PC-9 (cell line): ENCODE results near the gene FDPS. TPM values are rescaled to one million over a fixed set of nuclear protein-coding genes. Genes with fewer than 3 reads are reported as not detected.

Experiments
- BruUV-seq: library from RNA; stranded (reverse); fragments of 400-500 nt; replicated peaks from 2 replicates; lab custom pipeline; 2021; lab: Mats Ljungman, UMichigan
- CTCF ChIA-PET: fragments of 300-600 bp; sonication (Branson Sonifier 250); formaldehyde crosslinking; loops from one replicate; lab custom pipeline; 2022; ENCODE audit warnings: antibody characterized with exemption; lab: Charles Lee
- POLR2A ChIA-PET: fragments of 300-600 bp; sonication (Branson Sonifier 250); formaldehyde crosslinking; loops from one replicate; lab custom pipeline; 2022; ENCODE audit warnings: antibody characterized with exemption; ENCODE audit not compliant: unreplicated experiment; lab: Charles Lee
- DNase-seq, 2 experiments: peaks; one replicate each; pipeline versions ENCODE4 v3.0.0 to v3.0.0-alpha.2; 2015 to 2022; ENCODE audit warnings: mixed read lengths in 1 of 2
- H2AFZ ChIP-seq: fragments of 200-600 bp; sonication (generic); 2 replicates; pipeline ENCODE4 v1.8.1; 2017; ENCODE audit warnings: antibody characterized with exemption
- H3F3A ChIP-seq: fragments of 200-600 bp; sonication (generic); 2 replicates; pipeline ENCODE4 v1.8.1; 2017; ENCODE audit warnings: antibody characterized with exemption, mild to moderate bottlenecking, low read depth; ENCODE audit not compliant: insufficient read depth
- H3K27ac ChIP-seq: fragments of 200-600 bp; sonication (generic); 2 replicates; pipeline ENCODE4 v1.6.1; 2016; ENCODE audit warnings: mixed run types
- H3K27me3 ChIP-seq: fragments of 200-600 bp; sonication (generic); 2 replicates; pipeline ENCODE4 v1.6.1; 2016; ENCODE audit warnings: low read depth, mixed run types; ENCODE audit not compliant: insufficient read depth
- H3K36me3 ChIP-seq: fragments of 200-600 bp; sonication (generic); 2 replicates; pipeline ENCODE4 v1.6.1; 2016; ENCODE audit warnings: low read depth, mixed run types
- H3K4me1 ChIP-seq: fragments of 200-600 bp; sonication (generic); replicated peaks from 2 replicates; pipeline ENCODE4 v1.6.1; 2016; ENCODE audit warnings: mixed run types; ENCODE audit not compliant: insufficient read depth
- H3K4me2 ChIP-seq: fragments of 200-600 bp; sonication (generic); 2 replicates; pipeline ENCODE4 v1.6.1; 2017; ENCODE audit warnings: mixed run types
- H3K4me3 ChIP-seq: fragments of 200-600 bp; sonication (generic); 2 replicates; pipeline ENCODE4 v1.6.1; 2016; ENCODE audit warnings: mixed run types
- H3K79me2 ChIP-seq: fragments of 200-600 bp; sonication (generic); 2 replicates; pipeline ENCODE4 v1.6.1; 2017; ENCODE audit warnings: low read depth, mixed run types
- H3K9me2 ChIP-seq: fragments of 200-600 bp; sonication (generic); 2 replicates; pipeline ENCODE4 v1.8.1; 2017; ENCODE audit warnings: mild to moderate bottlenecking; ENCODE audit not compliant: insufficient read depth
- H3K9me3 ChIP-seq: fragments of 200-600 bp; sonication (generic); 2 replicates; pipeline ENCODE4 v1.8.1; 2016; ENCODE audit warnings: low read depth; ENCODE audit not compliant: insufficient read depth
- H4K20me1 ChIP-seq: fragments of 200-600 bp; sonication (generic); 2 replicates; pipeline ENCODE4 v1.8.1; 2017; ENCODE audit not compliant: insufficient read depth
- EZH2 ChIP-seq: fragments of 200-600 bp; sonication (generic); IDR thresholded peaks from 2 replicates; pipeline ENCODE4 v1.8.0; 2017; ENCODE audit warnings: antibody characterized with exemption, low read depth
- intact Hi-C: fragments of 100-400 bp; cut with micrococcal nuclease; formaldehyde crosslinking; loops from one replicate; pipeline ENCODE4 v1.10.0; 2022; ENCODE audit not compliant: unreplicated experiment
- total RNA-seq: library from RNA; stranded (reverse); gene quantifications from 2 replicates; pipeline ENCODE4 v1.2.3, GENCODE V29; 2021
- TF ChIP-seq, protein P1 (sequence below): fragments of 200-600 bp; sonication (generic); conservative IDR thresholded peaks from 2 replicates; pipeline ENCODE4 v1.6.1; 2017; ENCODE audit warnings: mixed run types, antibody characterized with exemption, mild to moderate bottlenecking, moderate library complexity

The FDPS gene
- total RNA-seq, 1 experiment from 2014 or later, result 568 TPM

DNA sequence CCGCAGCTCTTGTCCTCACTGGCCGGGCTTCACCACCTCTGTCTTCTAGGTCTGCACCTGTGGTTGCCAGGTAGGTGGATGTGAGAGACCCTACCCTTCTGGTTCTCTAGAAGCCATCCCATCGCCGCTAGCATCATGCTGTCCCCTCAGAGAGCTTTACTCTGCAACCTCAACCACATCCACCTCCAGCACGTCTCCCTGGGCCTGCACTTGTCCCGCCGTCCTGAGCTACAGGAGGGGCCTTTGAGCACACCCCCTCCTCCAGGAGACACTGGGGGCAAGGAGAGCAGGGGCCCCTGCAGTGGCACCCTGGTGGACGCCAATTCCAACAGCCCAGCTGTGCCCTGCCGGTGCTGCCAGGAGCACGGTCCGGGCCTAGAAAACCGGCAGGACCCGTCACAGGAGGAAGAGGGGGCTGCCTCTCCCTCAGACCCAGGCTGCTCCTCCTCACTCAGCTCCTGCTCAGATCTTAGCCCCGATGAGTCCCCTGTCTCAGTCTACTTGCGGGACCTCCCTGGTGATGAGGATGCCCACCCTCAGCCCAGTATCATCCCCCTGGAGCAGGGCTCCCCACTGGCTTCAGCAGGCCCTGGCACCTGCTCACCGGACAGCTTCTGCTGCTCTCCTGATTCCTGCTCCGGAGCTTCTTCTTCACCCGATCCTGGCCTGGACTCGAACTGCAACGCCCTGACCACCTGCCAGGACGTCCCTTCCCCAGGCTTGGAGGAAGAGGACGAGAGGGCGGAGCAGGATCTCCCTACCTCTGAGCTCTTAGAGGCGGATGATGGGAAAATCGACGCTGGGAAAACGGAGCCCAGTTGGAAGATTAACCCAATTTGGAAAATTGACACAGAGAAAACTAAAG is 13.2 kb downstream of the FDPS start:
- peaks cover 48% of the 10 kb centered on the region for H3F3A ChIP-seq
- H3K9me3 ChIP-seq, result no peaks in the 10 kb centered on the region; the same call in 1 of the 2 replicates
- intact Hi-C loops, result loop anchor here (2.0 to 5.0 kb wide), 6 partner anchors 45 to 350 kb away; partner anchors contain the start of genes CKS1B, HCN3, KRTCAP2 and SCAMP3
- H3K27me3 ChIP-seq, result no peaks in the 10 kb centered on the region
- H2AFZ ChIP-seq, result no peak overlapping the region
- no peaks in the 10 kb centered on the region for H3K9me2 ChIP-seq
- ChIA-PET CTCF (interaction anchor here (0.6 kb wide), 1 partner anchor 352 kb away, joined by 3 read pairs; no protein-coding TSS in a partner anchor), POLR2A (interaction anchor here (0.6 to 0.7 kb wide), 2 partner anchors 78 to 383 kb away, joined by 3 to 6 read pairs; no protein-coding TSS in a partner anchor)
- peak overlapping the region; percentile 96; the same call in 1 of the 2 replicates for H3K4me3 ChIP-seq
- H4K20me1 ChIP-seq, result no peaks in the 10 kb centered on the region; the same call in none of the 2 replicates
- H3K36me3 ChIP-seq, result no peaks in the 10 kb centered on the region
- 0 out of 2 replicates have a peak, but pooled peaks cover 4% of the 10 kb centered on the region for H3K79me2 ChIP-seq
- no peak for DNase-seq
- TSS peak; percentile 22 for BruUV-seq
- H3K4me2 ChIP-seq, result peak overlapping the region; percentile 98
- H3K27ac ChIP-seq, result no peak overlapping the region
- H3K4me1 ChIP-seq, result peaks cover 9% of the 10 kb centered on the region; the same call in 1 of the 2 replicates
- TF ChIP-seq EZH2, result no peak
- TF ChIP-seq, protein P1, sequence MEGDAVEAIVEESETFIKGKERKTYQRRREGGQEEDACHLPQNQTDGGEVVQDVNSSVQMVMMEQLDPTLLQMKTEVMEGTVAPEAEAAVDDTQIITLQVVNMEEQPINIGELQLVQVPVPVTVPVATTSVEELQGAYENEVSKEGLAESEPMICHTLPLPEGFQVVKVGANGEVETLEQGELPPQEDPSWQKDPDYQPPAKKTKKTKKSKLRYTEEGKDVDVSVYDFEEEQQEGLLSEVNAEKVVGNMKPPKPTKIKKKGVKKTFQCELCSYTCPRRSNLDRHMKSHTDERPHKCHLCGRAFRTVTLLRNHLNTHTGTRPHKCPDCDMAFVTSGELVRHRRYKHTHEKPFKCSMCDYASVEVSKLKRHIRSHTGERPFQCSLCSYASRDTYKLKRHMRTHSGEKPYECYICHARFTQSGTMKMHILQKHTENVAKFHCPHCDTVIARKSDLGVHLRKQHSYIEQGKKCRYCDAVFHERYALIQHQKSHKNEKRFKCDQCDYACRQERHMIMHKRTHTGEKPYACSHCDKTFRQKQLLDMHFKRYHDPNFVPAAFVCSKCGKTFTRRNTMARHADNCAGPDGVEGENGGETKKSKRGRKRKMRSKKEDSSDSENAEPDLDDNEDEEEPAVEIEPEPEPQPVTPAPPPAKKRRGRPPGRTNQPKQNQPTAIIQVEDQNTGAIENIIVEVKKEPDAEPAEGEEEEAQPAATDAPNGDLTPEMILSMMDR, result no peak

DNA sequence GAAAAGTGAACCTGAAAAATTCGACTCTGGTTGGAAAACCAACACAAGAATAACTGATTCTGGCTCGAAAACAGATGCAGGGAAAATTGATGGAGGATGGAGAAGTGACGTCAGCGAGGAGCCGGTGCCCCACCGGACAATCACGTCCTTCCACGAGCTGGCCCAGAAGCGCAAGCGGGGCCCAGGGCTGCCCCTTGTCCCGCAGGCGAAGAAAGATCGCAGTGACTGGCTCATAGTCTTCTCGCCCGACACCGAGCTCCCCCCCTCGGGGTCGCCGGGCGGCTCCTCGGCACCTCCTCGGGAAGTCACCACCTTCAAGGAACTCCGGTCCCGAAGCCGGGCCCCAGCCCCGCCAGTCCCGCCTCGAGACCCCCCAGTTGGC is 13.9 kb downstream of the FDPS start:
- H3K4me3 ChIP-seq, result peak overlapping the region; percentile 96; the same call in 1 of the 2 replicates
- no peak overlapping the region for H2AFZ ChIP-seq
- no TSS peak for BruUV-seq
- no peak overlapping the region for H3K27ac ChIP-seq
- ChIA-PET POLR2A (interaction anchor here (0.6 kb wide), 1 partner anchor 383 kb away, joined by 3 read pairs; no protein-coding TSS in a partner anchor), CTCF (interaction anchor here (0.6 kb wide), 1 partner anchor 352 kb away, joined by 3 read pairs; no protein-coding TSS in a partner anchor)
- no peaks in the 10 kb centered on the region; the same call in none of the 2 replicates for H4K20me1 ChIP-seq
- intact Hi-C loops, result loop anchor here (2.0 to 5.0 kb wide), 6 partner anchors 46 to 350 kb away; partner anchors contain the start of genes CKS1B, HCN3, KRTCAP2 and SCAMP3
- H3K9me3 ChIP-seq, result no peaks in the 10 kb centered on the region
- DNase-seq, result no peak
- no peaks in the 10 kb centered on the region for H3K9me2 ChIP-seq
- no peaks in the 10 kb centered on the region for H3K27me3 ChIP-seq
- H3F3A ChIP-seq, result peaks cover 41% of the 10 kb centered on the region
- no peak for TF ChIP-seq EZH2
- peaks cover 9% of the 10 kb centered on the region; the same call in 1 of the 2 replicates for H3K4me1 ChIP-seq
- H3K4me2 ChIP-seq, result peak overlapping the region; percentile 98
- H3K79me2 ChIP-seq, result 0 out of 2 replicates have a peak, but pooled peaks cover 4% of the 10 kb centered on the region
- H3K36me3 ChIP-seq, result no peaks in the 10 kb centered on the region

DNA sequence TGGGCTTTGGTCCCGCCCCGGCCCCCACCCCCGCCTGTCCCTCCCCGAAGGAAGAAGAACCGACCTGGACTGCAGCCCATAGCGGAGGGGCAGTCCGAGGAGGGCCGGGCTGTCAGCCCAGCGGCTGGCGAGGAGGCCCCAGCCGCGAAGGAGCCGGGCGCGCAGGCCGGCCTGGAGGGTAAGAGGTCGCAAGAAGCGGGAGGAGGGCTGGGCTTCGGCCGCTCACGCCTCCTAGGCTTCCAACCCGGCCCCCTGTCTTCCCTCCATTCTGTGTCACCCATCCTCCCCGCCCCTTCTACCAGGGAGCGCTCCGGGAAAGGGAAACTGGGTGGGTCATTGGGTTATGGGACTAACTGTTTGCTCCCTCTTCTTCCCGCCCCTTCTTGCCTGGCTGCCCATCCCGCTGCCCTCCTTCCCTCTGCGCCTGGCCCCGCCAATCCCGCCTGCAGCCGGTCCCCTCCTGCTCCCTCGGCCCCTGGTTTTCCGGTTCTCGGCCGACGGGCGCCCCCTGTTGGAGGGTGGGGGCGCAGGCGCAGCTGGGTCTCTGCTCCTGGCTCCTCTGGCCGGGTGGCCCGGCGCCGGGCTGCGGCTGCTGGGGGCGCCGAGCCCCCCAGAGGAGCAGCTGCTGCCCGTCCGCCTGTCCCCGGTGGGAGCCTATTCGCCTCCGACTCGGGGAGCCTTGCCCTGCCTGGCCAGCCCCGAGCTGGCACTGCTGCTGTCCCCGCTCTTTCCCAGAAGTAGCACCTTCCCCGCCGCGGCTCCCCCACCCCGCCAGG is 14.5 kb downstream of the FDPS start:
- Histone ChIP-seq H3K9me2 (no peaks in the 10 kb centered on the region), H4K20me1 (no peaks in the 10 kb centered on the region; the same call in none of the 2 replicates), H3K4me3 (peak overlapping the region; percentile 96), H3K27me3 (no peaks in the 10 kb centered on the region), H3K9me3 (no peaks in the 10 kb centered on the region), H3K4me1 (peaks cover 9% of the 10 kb centered on the region; the same call in 1 of the 2 replicates), H3K79me2 (0 out of 2 replicates have a peak, but pooled peaks cover 4% of the 10 kb centered on the region), H2AFZ (peak overlapping the region; percentile 100), H3K36me3 (no peaks in the 10 kb centered on the region), H3K27ac (peak overlapping the region; percentile 49; the same call in 1 of the 2 replicates), H3F3A (peaks cover 38% of the 10 kb centered on the region), H3K4me2 (peak overlapping the region; percentile 98)
- intact Hi-C loops, result loop anchor here (1.0 to 5.0 kb wide), 7 partner anchors 15 to 351 kb away; partner anchors contain the start of genes CKS1B, FDPS, HCN3 and KRTCAP2
- BruUV-seq, result no TSS peak
- ChIA-PET POLR2A (interaction anchor here (0.6 to 1.2 kb wide), 10 partner anchors 13 to 1333 kb away, joined by 3 to 24 read pairs (median 4); partner anchors contain the start of gene HCN3), CTCF (interaction anchor here (1.0 kb wide), 1 partner anchor 72 kb away, joined by 12 read pairs; no protein-coding TSS in a partner anchor)
- DNase-seq, result peak; percentile 87 to 94
- TF ChIP-seq, protein P1, result peak; percentile 94
- TF ChIP-seq EZH2, result no peak
